GM12878 (cell line): Measurements from ENCODE around the gene FAM167B. TPM values are rescaled to one million over a fixed set of nuclear protein-coding genes. Genes with fewer than 3 reads are reported as not detected.

Source experiments
- CBFB ChIP-seq: IDR thresholded peaks from 2 replicates; pipeline ENCODE4 v1.6.1; 2016; ENCODE audit warnings: antibody characterized with exemption, low read depth
- EGR1 ChIP-seq, 2 experiments: IDR thresholded peaks; 1 replicate in 1 of 2; 2 replicates in 1 of 2; pipeline ENCODE4 v1.6.1; 2011 to 2012; ENCODE audit warnings: low read depth in 2 of 2, low read length in 2 of 2, borderline replicate concordance in 1 of 2, mild to moderate bottlenecking in 1 of 2, moderate library complexity in 1 of 2
- EP300 ChIP-seq, 2 experiments: fragments of 150-350 bp in 1 of 2; IDR thresholded peaks; 2 replicates each; pipeline ENCODE4 v1.6.1; 2011 to 2012; ENCODE audit warnings: low read depth in 2 of 2, low read length in 2 of 2, borderline replicate concordance in 1 of 2, improper control_type of control experiment in 1 of 2, inconsistent platforms in 1 of 2; ENCODE audit not compliant: control insufficient read depth in 1 of 2
- KLF5 ChIP-seq: fragments of 450-650 bp; IDR thresholded peaks from 2 replicates; pipeline ENCODE4 v1.6.1; 2014; ENCODE audit warnings: mild to moderate bottlenecking; ENCODE audit not compliant: partially characterized antibody
- MEF2A ChIP-seq: IDR thresholded peaks from 2 replicates; pipeline ENCODE4 v1.6.1; 2011; ENCODE audit warnings: low read depth, mild to moderate bottlenecking, low read length, moderate library complexity; ENCODE audit not compliant: insufficient read depth
- POLR2A ChIP-seq: IDR thresholded peaks from 2 replicates; pipeline ENCODE4 v1.6.1; 2011; ENCODE audit warnings: low read depth, mild to moderate bottlenecking, low read length
- POLR2AphosphoS5 ChIP-seq: IDR thresholded peaks from 2 replicates; pipeline ENCODE4 v1.6.1; 2011; ENCODE audit warnings: mild to moderate bottlenecking, low read length, inconsistent platforms
- POU2F2 ChIP-seq: IDR thresholded peaks from 3 replicates; pipeline ENCODE4 v1.6.1; 2011; ENCODE audit warnings: low read depth, mild to moderate bottlenecking, low read length, borderline replicate concordance
- RELA ChIP-seq: fragments of 450-650 bp; IDR thresholded peaks from 2 replicates; pipeline ENCODE4 v1.8.0; 2014; ENCODE audit warnings: borderline replicate concordance; ENCODE audit not compliant: partially characterized antibody
- RELB ChIP-seq: fragments of 450-650 bp; IDR thresholded peaks from 2 replicates; pipeline ENCODE4 v1.6.1; 2017; ENCODE audit warnings: low read depth, mild to moderate bottlenecking, moderate library complexity
- SPI1 ChIP-seq: IDR thresholded peaks from 2 replicates; pipeline ENCODE4 v1.6.1; 2011; ENCODE audit warnings: low read depth, mild to moderate bottlenecking, low read length, moderate library complexity, borderline replicate concordance; ENCODE audit not compliant: insufficient read depth
- YY1 ChIP-seq: IDR thresholded peaks from 2 replicates; pipeline ENCODE4 v1.6.1; 2011; ENCODE audit warnings: low read depth, mild to moderate bottlenecking, low read length
- ZNF622 ChIP-seq: fragments of 450-650 bp; IDR thresholded peaks from 2 replicates; pipeline ENCODE4 v1.6.1; 2017; ENCODE audit warnings: mild to moderate bottlenecking, inconsistent platforms
- polyA plus RNA-seq, 11 experiments: library from polyadenylated mRNA; depleted of rRNA in 4 of 11; unstranded in 6 of 11; stranded (reverse) in 5 of 11; fragments of >200 nt; fragmentation: Nextera tagmentation in 4 of 11; fragmentation: Illumina TruSeq in 1 of 11; extraction: Ambion mirVana in 4 of 11; extraction: Trizol in 1 of 11; gene quantifications; 1 replicate in 1 of 11; 2 replicates in 10 of 11; pipeline versions ENCODE4 v1.2.1 to v1.2.3, GENCODE V29; 2011 to 2016; ENCODE audit warnings: inconsistent platforms in 2 of 11, missing spikeins in 2 of 11, low read depth in 1 of 11
- total RNA-seq, 4 experiments: library from RNA; depleted of rRNA in 3 of 4; stranded (reverse); fragments of >200 nt in 3 of 4; fragmentation: Illumina TruSeq in 1 of 4; extraction: Trizol in 1 of 4; gene quantifications; 2 replicates each; pipeline versions ENCODE4 v1.2.1 to v1.2.3, GENCODE V29; 2013 to 2021

FAM167B gene
- total and polyA plus RNA-seq, 10 of the 15 experiments (the other 5 are each of a cell fraction or from before 2014, with no cell fraction given): 0.07 to 1.2 (median 0.36) TPM; not detected in 2

- TF ChIP-seq POU2F2: peak; percentile 98; the same call in 2 of the 3 replicates
- no peak for TF ChIP-seq KLF5
- TF ChIP-seq POLR2A: peak; percentile 63; the same call in 1 of the 2 replicates
- TF ChIP-seq RELA: peak; percentile 35
- peak; percentile 70 for TF ChIP-seq YY1
- TF ChIP-seq EGR1 (IDR thresholded peaks at IDR 0.05; ENCODE audit: borderline replicate concordance in 1 of 2, low read depth in 2 of 2, low read length in 2 of 2): peak; percentile 31 to 88
- TF ChIP-seq RELB: peak; percentile 56
- TF ChIP-seq ZNF622: no peak
- peak; percentile 3; the same call in 1 of the 2 replicates for TF ChIP-seq CBFB
- TF ChIP-seq POLR2AphosphoS5: 0 out of 2 replicates have a peak, but pooled peaks have one; percentile 18
- peak in 1 of 2 experiments; percentile 20; a peak in 1 of 4 replicates for TF ChIP-seq EP300 (IDR thresholded peaks at IDR 0.05; ENCODE audit: borderline replicate concordance in 1 of 2, control insufficient read depth in 1 of 2, low read depth in 2 of 2, low read length in 2 of 2)
- TF ChIP-seq SPI1: peak; percentile 65
- TF ChIP-seq MEF2A: no peak
- TF ChIP-seq, all 136 proteins: peak for 20
Observed at GRCh38 chr1:32200226-32201010, 46.6 kb upstream of the FAM167B start, which contains the start of gene CCDC28B (continued).
